K562 (cell line): ENCODE data around the gene TAF12. TPM values are rescaled to one million over a fixed set of nuclear protein-coding genes. Genes with fewer than 3 reads are reported as not detected.

Experiments
- CREB1 ChIP-seq, 2 experiments: sonication (generic) in 1 of 2; formaldehyde crosslinking in 1 of 2; IDR thresholded peaks; 2 replicates each; pipeline versions ENCODE4 v1.6.1 to v1.8.0; 2012 to 2022; ENCODE audit warnings: inconsistent platforms in 1 of 2, mild to moderate bottlenecking in 1 of 2, missing genetic modification reagents in 1 of 2, moderate library complexity in 1 of 2
- DNMT1 ChIP-seq: fragments of 450-650 bp; IDR thresholded peaks from 2 replicates; pipeline ENCODE4 v1.6.1; 2016; ENCODE audit warnings: antibody characterized with exemption, mild to moderate bottlenecking
- FOXK2 ChIP-seq, 2 experiments: fragments of 450-650 bp; IDR thresholded peaks in 1 of 2; conservative IDR thresholded peaks in 1 of 2; 2 replicates each; pipeline ENCODE4 v1.6.1; 2016; ENCODE audit warnings: low read depth in 2 of 2, mild to moderate bottlenecking in 1 of 2
- RB1 ChIP-seq: fragments of 450-650 bp; IDR thresholded peaks from 2 replicates; pipeline ENCODE4 v1.6.1; 2017; ENCODE audit warnings: low read depth, mild to moderate bottlenecking
- RERE ChIP-seq: sonication (generic); formaldehyde crosslinking; IDR thresholded peaks from 2 replicates; pipeline ENCODE4 v1.8.0; 2023; ENCODE audit warnings: missing genetic modification reagents, mild to moderate bottlenecking, borderline replicate concordance
- RNF2 ChIP-seq: sonication (generic); IDR thresholded peaks from 2 replicates; pipeline ENCODE4 v1.6.1; 2016
- TAF15 ChIP-seq: fragments of 200-400 bp; formaldehyde crosslinking; IDR thresholded peaks from 2 replicates; pipeline ENCODE4 v1.6.1; 2017; ENCODE audit warnings: mild to moderate bottlenecking, low read depth, low read length, moderate library complexity
- TFAM ChIP-seq: fragments of 250-450 bp; sonication (Bioruptor Pico); conservative IDR thresholded peaks from 2 replicates; pipeline ENCODE4 v1.5.0; 2021; ENCODE audit warnings: mild to moderate bottlenecking, moderate library complexity
- ZBTB40 ChIP-seq, 2 experiments: fragments of 450-650 bp in 1 of 2; sonication (generic) in 1 of 2; formaldehyde crosslinking in 1 of 2; IDR thresholded peaks; 2 replicates each; pipeline versions ENCODE4 v1.7.1 to v1.9.0; 2016 to 2022; ENCODE audit warnings: inconsistent platforms in 1 of 2, mild to moderate bottlenecking in 1 of 2, missing genetic modification reagents in 1 of 2
- ZNF696 ChIP-seq: fragments of 250-450 bp; sonication (Bioruptor Pico); conservative IDR thresholded peaks from 2 replicates; pipeline ENCODE4 v1.4.0; 2020; ENCODE audit warnings: mild to moderate bottlenecking, moderate library complexity
- ZNF717 ChIP-seq: fragments of 250-450 bp; sonication (Bioruptor Pico); IDR thresholded peaks from 2 replicates; pipeline ENCODE4 v1.5.0; 2021
- polyA plus RNA-seq, 8 experiments: library from polyadenylated mRNA; depleted of rRNA in 4 of 8; stranded (reverse) in 5 of 8; unstranded in 3 of 8; fragments of >200 nt; fragmentation: Nextera tagmentation in 2 of 8; fragmentation: Illumina TruSeq in 1 of 8; extraction: Ambion mirVana in 2 of 8; extraction: Trizol in 1 of 8; gene quantifications; 2 replicates each; pipeline versions ENCODE4 v1.2.1 to v1.2.3, GENCODE V29; 2011 to 2014; ENCODE audit warnings: inconsistent platforms in 1 of 8, missing spikeins in 1 of 8
- total RNA-seq, 7 experiments: library from RNA; depleted of rRNA in 6 of 7; stranded (reverse); fragments of >200 nt in 6 of 7; fragmentation: Illumina TruSeq in 2 of 7; extraction: Trizol in 2 of 7; gene quantifications; 2 replicates each; pipeline versions ENCODE4 v1.2.1 to v1.2.3, GENCODE V29; 2011 to 2021; ENCODE audit warnings: low replicate concordance in 1 of 7

Gene TAF12
- total and polyA plus RNA-seq, 9 of the 15 experiments (the other 6 are each of a cell fraction or from before 2014, with no cell fraction given), result 31.6 to 89.0 (median 50.5) TPM

DNA sequence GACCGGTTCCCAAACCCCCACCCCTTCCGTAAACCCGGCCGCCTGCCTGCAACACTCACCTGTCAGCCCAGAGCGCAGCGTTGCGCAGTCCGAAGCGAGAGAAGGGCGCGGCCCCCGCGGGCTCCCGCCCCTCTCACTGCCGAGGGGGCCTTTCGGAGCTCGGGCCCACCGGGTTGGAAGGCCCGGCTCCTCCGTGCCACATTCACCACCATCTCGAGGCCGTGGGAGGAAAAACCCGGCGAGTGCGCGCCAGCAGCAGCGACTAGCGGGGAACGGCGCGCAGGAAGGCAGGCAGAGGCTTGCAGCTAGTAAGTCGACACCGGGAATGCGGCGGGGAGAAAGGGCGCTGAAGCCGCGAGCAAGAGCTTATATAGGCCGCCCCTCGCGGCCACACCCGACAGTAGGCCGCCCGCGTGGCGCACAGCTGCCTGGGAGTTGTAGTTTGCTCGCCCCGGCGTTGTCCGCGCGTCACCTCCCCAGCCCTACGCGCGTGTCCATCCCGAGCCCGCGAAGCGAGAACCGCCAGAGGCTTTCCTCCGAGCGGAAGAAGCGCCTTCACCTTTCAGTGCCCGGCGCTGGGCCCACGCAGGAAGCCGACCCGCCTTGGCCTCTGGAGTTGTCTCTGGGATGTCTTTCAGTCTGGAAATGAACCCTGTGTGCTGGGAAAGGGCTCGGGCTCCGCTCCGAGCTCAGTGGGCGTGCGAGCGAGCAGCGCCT lies 61.2 kb downstream of the TAF12 start (continued):
- peak; percentile 63; the same call in 1 of the 2 replicates for TF ChIP-seq ZBTB40 (IDR thresholded peaks at IDR 0.05)
- TF ChIP-seq ZBTB40 (CRISPR knock-in tag; IDR thresholded peaks at IDR 0.05), result no peak; the same call in 1 of the 2 replicates
- no peak; the same call in 1 of the 2 replicates for TF ChIP-seq RERE (CRISPR knock-in tag)
- TF ChIP-seq DNMT1, result no peak
- peak; percentile 86 for TF ChIP-seq CREB1 (IDR thresholded peaks at IDR 0.05)
- TF ChIP-seq CREB1 (CRISPR knock-in tag; IDR thresholded peaks at IDR 0.05), result peak; percentile 93
- peak; percentile 95 for TF ChIP-seq RNF2
- TF ChIP-seq RB1, result peak; percentile 94
- no peak for TF ChIP-seq TAF15
- peak in 1 of 2 experiments; percentile 50 for TF ChIP-seq FOXK2 (conservative IDR thresholded peaks at IDR 0.05 in 1 of 2, IDR thresholded peaks at IDR 0.05 in 1 of 2; ENCODE audit: low read depth in 2 of 2)
- TF ChIP-seq ZNF696 (CRISPR knock-in tag), result no peak
- no peak for TF ChIP-seq TFAM (CRISPR knock-in tag)
- no peak for TF ChIP-seq ZNF717 (CRISPR knock-in tag)
